Hepatic stellate cell (primary cell): ENCODE measurements around the gene SYT4.
"Not testable (repeated sequence)": the region's sequence is repeated elsewhere in the genome, so short reads cannot be mapped to it uniquely, and the experiment has no call there.

ENCODE experiments used
- DNase-seq: peaks from one replicate; pipeline ENCODE4 v3.0.0; 2011; ENCODE audit warnings: low spot score

Gene SYT4, protein sequence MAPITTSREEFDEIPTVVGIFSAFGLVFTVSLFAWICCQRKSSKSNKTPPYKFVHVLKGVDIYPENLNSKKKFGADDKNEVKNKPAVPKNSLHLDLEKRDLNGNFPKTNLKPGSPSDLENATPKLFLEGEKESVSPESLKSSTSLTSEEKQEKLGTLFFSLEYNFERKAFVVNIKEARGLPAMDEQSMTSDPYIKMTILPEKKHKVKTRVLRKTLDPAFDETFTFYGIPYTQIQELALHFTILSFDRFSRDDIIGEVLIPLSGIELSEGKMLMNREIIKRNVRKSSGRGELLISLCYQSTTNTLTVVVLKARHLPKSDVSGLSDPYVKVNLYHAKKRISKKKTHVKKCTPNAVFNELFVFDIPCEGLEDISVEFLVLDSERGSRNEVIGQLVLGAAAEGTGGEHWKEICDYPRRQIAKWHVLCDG

GRCh38 chr18:43277164-43277600 is at the start of gene SYT4:
Gene SYT4 (minus strand): TSS chr18:43277490. CDS start chr18:43277281, 209 bp downstream.
- DNase-seq = peak; percentile 16

DNA sequence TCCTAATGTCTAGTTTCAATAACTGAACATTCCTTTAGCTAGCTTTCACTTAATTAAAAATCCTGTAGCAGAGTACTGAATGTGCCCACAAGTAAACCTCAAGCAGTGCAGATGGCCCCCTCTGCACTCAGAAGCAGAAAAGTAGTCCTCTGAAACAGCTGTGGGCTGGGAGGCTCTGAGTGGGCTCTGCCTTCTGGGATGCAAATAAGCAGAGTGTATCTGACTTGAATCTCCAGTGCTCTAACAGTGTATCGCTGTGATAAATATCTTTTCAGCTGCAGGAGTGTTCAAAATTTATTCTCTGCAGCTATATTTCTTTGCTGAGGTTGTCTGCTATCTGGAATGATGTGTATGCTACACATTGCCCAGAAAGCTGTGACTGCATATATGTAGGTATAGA is 44.8 kb upstream of the SYT4 start:
- no peak for DNase-seq

- DNase-seq = no peak
Observed at GRCh38 chr18:43314941-43315340, 37.7 kb upstream of the SYT4 start.

DNA sequence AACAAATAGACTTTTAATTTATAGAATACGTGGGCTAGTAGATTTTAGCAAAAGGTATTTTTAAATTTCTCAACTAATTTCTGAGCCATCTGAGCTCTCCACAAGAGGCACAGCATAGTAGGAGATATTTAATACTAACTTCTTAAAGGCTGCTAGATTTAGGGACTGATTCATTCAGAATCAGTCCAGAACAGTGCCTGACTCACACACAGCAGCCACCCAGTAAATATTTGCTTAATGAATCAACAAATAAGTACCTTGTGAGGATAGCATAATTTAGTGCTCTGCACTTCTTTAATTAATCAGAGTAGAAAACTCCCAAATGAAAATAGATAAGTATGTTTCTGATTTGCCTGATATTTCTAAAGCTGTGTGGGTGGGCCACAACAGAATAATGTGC is 35.6 kb upstream of the SYT4 start:
- DNase-seq = no peak

GRCh38 chr18:43310239-43310638 is 32.9 kb upstream of the SYT4 start:
- DNase-seq = no peak

DNA sequence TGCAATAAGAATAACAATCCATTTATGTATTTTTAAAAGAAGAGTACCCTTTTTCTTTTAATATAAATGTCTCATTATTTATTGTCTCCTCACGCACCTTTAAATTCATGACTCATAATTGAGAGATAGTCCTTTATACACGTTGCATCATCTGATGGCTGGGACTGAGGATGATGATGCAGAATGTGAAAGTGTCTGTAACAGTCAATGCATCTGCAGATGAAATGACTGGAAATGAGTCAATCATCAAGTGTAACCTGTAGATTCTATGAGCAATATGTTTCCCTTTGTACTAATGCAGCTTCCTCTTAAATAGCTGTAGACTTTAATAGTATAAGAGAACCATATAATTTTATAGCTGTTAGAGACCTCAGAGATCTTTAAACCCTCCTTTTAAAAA is 26.1 kb upstream of the SYT4 start:
- DNase-seq = no peak

DNA sequence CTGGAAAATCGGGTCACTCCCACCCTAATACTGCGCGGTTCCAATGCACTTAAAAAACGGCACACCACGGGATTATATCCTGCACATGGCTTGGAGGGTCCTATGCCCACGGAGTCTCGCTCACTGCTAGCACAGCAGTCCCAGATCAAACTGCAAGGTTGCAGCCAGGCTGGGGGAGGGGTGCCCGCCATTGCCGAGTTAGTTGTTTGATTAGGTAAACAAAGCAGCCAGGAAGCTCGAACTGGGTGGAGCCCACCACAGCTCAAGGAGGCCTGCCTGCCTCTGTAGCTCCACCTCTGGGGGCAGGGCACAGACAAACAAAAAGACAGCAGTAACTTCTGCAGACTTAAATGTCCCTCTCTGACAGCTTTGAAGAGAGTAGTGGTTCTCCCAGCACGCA is 8.9 kb upstream of the SYT4 start:
- DNase-seq = not testable (repeated sequence)

- DNase-seq = no peak
Observed at GRCh38 chr18:43283299-43283698, 6.0 kb upstream of the SYT4 start.

DNA sequence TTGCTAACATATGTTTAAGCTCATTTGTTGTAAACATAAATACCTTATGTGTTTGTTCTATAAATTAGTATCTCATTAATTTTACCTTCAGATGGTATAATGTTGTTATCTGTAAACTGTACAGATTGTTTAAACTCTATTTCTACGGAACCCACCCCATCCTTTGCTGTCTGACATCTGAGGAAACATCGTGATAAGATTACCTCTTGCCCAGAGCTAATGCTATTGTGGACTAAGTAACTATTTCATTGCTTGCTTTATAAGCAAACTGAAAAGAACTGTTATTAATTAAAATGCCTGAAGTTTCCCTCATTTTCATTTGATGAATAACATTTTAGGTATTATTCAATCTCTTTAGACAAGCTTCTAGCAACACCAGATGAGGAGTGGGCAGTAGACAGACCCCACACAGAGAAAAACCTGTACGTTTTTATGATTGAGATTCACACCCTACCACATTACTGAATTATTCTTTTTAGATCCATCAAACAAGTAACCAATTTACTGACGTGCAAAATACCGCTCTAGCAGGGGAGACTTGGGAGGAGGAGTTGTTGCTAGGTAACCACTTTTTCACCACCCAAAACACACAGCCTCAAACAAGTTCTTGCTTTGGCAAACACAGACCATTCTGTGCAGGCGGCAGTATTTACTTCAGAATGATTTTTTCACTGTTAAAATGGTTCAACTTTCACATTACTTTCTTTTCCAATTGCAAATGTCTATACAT is 1.9 kb upstream of the SYT4 start:
- no peak for DNase-seq

GRCh38 chr18:43278355-43278754 is 1.1 kb upstream of the SYT4 start:
- no peak for DNase-seq

DNA sequence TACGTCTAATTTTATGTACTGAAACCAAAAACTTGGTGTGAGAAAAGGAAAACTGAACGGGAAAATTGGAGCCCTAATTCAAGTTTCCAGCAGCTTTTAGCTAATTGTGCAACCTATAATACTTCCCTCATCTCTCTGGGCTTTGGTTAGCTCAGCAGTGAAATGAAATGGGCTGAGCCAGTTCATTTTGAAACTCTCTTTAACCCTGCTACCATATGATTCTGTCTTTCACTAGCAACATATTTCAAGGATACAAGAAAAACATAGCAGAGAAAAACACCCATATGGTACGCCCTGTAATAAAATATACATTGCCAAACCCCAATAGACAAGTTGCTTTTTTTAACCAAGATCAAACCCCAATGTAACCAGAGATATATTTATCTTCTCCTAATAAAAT is 799 bp downstream of the SYT4 start:
- DNase-seq = no peak

GRCh38 chr18:43275546-43275945 is 1.7 kb downstream of the SYT4 start:
- no peak for DNase-seq

DNA sequence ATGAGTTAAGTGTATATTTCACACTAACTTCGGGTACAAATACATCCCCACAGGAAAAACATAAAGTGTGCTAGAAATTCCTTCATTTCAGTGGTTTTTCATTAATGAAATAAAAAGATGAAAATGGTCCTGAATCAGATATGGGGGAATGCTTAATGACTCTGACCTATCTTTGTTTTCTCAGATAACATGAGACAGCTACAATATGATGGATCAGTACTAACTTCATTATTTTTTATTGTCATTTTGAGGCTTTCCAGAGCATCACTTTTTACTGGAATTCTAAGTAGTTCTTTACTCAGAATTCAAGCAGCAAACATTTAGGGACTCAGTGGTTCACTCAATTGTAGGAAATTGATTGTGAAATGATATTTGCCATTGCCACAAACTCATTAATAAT is 2.8 kb downstream of the SYT4 start:
- DNase-seq = no peak

DNA sequence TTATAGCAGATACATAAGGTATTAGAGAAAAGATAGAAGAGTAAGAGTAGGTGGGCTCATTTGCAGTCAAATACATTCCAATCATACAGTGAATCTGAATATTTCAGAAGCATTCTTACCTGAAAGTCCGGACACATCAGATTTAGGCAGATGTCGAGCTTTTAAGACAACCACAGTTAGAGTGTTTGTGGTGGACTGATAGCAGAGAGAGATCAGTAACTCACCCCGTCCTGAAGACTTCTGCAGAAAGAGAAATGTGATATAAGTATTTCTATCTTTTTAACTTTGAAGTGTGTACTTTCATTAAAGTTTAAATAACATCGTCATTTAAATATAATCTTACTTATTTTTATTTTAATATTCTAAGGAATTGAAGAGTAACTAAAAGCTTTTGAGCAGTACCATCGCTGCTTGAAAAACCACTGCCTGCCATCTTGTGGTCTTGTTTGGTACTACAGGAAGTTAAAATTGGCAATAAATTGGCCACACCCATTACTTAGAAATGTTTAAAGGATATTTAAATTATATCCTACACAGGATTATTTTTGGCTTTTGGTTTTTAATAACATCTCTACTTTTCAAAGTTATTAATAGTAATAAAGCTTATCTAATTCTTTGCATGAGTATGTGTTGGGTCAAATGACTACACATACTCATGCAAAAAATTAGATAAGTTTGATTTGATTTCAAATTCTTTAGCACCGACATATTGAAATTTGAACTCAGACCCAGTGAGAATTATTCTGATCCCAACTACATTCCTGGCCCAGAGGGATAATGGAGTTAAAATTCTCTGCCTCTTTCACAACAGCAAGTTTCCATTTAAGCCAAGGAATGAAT is 5.5 kb downstream of the SYT4 start:
- DNase-seq = peak; percentile 2

- DNase-seq = no peak
Observed at GRCh38 chr18:43267818-43268217, 9.5 kb downstream of the SYT4 start.

- DNase-seq = no peak
Observed at GRCh38 chr18:43265465-43265864, 11.8 kb downstream of the SYT4 start.

DNA sequence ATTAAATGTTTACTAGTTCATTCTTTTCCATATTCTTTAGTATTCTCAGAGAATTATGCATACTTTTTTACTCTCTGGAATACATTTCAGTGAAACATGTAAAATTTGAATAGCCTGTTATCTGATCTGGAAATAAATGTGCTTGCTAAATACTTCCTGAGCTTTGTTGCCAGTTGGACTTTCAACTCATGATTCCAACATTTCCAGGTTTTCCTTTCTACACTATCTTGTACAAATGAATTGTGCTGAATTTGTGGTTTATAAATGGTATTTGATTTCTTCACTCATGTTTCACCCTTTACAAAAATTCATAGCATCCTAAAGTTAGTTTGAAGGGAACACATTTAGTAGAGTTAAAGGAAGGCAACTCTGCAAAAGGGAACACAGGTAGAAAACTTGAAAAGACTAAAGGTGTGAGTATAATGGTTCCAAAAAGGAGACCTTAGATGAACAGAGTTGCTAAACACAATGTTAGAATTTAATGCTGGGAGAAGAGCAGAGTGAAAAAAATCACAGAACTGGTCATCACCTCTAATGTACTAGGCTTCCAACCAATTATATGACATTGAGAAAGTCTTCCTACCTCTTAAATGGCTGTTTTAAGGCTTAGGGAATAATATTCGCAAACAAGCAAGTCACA is 28.6 kb downstream of the SYT4 start:
- no peak for DNase-seq

- no peak for DNase-seq
Observed at GRCh38 chr18:43247944-43248343, 29.3 kb downstream of the SYT4 start.

DNA sequence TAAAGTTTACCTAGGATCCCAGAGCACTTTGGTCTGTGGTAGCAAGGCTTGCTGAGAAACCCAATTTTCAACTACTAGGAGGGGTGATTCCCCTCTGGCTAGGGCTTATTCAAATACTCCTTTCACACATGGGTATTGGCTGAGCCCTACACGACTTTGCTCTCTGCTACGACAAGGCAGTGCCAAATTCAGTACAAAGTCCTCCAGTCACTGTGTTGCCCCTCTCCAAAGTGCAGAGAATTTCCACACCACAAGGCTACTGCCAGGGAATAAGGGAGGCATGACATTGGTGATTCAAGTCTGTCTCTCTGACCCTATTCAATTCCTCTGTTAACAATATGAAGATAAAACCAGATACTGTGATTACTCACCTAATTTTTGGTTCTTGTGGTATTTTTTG is 38.9 kb downstream of the SYT4 start:
- DNase-seq = no peak

- DNase-seq = no peak
Observed at GRCh38 chr18:43236921-43237320, 40.4 kb downstream of the SYT4 start.

DNA sequence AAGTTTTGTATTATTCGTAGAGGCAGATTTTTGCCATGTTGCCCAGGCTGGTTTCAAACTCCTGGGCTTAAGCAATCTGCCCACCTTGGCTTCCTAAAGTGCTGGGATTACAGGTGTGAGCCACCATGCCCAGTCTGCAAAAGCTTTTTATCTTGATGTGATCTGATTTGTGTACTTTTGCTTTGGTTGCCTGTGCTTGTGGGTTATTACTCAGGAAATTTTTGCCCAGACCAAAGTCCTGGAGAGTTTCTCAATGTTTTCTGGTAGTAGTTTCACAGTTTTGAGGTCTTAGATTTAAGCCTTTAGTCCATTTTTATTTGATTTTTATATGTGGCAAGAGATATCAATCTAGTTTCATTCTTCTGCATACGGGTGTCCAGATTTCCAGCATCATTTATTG is 42.4 kb downstream of the SYT4 start:
- DNase-seq = no peak

DNA sequence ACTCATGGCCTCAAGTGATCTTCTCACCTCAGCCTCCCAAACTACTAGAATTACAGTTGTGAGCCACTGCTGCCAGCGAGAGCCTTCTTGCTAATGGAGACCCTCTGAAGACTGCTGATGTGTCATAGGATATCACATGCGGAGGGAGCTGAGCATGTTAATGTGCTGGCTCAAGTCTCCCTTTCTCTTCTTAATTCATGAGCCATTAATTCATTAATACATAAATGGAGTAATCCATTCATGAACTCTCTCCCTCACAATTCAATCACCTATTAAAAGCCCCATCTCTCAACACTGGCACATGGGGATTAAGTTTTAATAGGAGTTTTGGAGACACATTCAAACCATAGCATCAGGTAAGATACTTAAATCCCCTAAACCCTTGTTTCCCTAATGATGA is 54.8 kb downstream of the SYT4 start:
- no peak for DNase-seq
